Umbilical cord (tissue), 2 donors: Measurements from ENCODE around the gene XPO4. TPM values are rescaled to one million over a fixed set of nuclear protein-coding genes. Genes with fewer than 3 reads are reported as not detected.
"Not testable (repeated sequence)": the region's sequence is repeated elsewhere in the genome, so short reads cannot be mapped to it uniquely, and the experiment has no call there.

ENCODE experiments used
- DNase-seq: peaks from one replicate; pipeline ENCODE4 v3.0.0-alpha.2; 2015; ENCODE audit warnings: low spot score
- total RNA-seq: library from RNA; depleted of rRNA; stranded (reverse); fragments of >200 nt; gene quantifications from one replicate; pipeline ENCODE4 v1.2.3, GENCODE V29; 2014; ENCODE audit warnings: low replicate concordance; ENCODE audit not compliant: insufficient read depth

The XPO4 gene
- total RNA-seq, result 14.4 TPM

GRCh38 chr13:20902438-20903163 is at the start of gene XPO4:
XPO4 (minus strand) TSS chr13:20902746; CDS start chr13:20902738, 8 bp downstream.
- DNase-seq, result peak; percentile 89

DNA sequence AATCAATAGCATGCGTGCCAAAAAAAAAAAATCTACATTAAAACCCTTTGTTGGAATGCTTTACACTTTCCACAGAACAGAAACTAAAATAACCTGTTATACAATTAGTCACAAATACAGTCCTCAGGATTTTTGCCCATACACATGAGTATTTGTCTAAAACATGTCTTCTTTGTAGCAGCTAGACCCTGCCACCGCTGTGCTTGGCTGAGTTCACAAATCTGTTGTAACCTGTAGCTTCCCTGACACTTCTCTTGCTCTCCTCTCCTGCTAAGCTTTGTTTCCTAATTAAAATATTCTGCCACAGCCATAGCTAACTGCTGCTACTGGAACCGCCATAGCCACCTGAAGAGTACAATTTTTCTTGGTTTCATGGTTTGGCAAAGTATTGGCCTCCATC is 45.5 kb upstream of the XPO4 start:
- DNase-seq, result not testable (repeated sequence)

- no peak for DNase-seq
Observed at GRCh38 chr13:20945952-20946383, 43.4 kb upstream of the XPO4 start.

GRCh38 chr13:20942938-20943559 is 40.5 kb upstream of the XPO4 start:
- no peak for DNase-seq

DNA sequence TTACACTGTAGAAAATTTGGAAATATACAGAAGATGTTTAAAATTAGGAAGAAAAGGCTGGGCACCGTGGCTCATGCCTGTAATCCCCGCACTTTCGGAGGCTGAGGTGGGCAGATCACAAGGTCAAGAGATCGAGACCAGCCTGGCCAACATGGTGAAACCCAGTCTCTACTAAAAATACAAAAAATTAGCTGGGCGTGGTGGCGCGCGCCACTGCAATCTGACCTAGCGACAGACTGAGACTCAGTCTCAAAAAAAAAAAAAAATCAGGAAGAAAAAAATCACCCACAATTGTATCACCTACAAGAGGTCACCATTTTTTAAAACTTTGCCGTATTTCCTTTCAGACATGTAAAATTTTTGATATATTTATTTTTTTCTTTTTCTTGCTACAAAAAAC is 38.0 kb upstream of the XPO4 start:
- not testable (repeated sequence) for DNase-seq

DNA sequence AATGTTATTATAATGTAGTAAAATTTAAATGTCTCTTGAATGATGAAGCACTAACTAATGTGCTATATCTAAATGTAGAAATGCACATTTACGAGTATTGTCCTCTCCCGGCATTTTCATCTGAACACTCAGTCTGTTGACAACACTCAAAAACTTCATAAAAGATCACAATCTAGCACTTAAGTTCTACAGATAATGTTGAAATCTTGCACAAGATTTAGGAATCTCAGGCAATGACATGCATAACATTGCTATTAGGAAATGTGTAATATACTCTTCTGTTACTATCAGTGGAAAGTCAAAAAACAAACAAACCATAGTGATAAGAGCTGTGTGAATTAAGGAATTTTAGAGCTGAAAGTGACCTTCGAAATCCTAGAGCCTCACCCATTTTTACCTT is 37.5 kb upstream of the XPO4 start:
- DNase-seq, result peak; percentile 32

DNA sequence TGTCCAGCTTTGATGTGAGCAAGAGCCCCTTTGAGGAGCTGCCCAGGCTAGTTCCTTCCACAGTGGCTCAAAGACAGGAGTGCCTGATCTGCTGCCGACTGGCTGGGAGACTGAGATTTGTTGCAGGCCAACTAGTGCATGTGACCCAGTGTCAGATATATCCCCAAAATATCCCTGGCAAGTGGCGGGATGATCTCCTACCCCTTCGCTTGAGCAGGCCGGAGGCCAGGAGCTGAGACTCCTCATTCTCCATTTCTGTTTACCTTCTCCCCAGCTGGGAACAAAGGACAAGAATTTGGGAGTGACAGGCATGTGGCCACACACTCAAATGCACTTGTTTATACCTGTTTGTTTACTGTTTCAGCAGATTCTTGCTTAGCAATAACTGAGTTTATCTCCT is 37.1 kb upstream of the XPO4 start:
- no peak for DNase-seq

GRCh38 chr13:20938302-20938701 is 35.8 kb upstream of the XPO4 start:
- DNase-seq, result no peak

DNA sequence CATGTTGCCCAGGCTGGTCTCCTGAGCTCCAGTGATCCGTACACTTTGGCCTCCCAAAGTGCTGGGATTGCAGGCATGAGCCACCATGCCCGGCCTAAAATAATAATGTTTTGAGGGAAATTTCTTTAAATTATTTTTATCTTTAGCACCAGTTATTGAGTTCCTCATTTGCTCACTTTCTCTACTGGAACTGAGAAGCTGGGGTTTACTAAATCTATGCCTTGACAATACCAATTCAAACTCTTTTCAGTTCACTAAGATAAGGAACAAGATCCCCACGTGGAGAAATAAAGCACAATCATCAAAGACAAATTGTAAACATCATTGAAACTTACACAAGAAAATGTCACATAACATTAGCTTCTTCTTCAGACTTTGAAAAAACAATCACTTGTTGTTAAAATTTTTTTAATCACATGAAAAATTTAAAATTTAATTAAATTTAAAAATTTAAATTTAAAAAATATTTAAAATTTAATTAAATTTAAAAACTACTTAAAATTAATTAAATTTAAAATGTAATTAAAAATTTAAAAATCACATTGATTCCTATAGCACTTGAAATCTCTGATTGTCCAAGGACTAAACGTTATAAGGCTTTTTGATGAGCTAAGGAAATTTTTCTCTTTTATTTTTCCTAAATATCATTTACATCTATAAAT is 25.2 kb upstream of the XPO4 start:
- DNase-seq, result no peak

- DNase-seq, result not testable (repeated sequence)
Observed at GRCh38 chr13:20925395-20925790, 22.8 kb upstream of the XPO4 start.

DNA sequence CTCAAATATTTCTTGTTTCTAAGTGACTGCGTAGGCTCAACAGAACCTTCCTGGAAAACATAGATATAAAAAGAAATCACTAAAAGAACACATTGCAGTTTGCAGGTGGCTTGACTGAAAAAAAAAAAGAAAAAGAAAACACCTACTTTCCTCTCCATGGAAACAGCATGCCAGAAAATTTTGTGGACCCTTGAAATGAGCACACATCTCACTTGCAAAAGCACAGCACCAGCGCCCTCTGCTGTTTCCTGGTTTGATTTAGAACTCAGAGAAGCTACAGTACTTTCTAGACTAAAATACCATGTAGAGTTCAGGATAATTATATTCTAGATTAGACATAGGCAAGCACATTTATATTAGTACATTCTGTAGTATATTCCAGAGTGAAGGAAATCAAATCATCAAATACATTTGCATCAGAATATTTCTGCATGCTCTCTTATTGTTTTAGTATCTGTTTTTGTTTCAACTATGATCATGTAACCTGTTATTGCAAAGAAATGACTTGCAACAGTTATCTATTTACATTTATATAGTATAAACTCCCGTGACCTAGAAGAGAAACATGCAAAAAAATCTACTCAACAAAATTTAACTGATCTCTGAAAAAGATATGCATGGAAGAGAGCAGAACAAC is 22.3 kb upstream of the XPO4 start:
- peak; percentile 85 for DNase-seq

- DNase-seq, result no peak
Observed at GRCh38 chr13:20923272-20923671, 20.7 kb upstream of the XPO4 start.

DNA sequence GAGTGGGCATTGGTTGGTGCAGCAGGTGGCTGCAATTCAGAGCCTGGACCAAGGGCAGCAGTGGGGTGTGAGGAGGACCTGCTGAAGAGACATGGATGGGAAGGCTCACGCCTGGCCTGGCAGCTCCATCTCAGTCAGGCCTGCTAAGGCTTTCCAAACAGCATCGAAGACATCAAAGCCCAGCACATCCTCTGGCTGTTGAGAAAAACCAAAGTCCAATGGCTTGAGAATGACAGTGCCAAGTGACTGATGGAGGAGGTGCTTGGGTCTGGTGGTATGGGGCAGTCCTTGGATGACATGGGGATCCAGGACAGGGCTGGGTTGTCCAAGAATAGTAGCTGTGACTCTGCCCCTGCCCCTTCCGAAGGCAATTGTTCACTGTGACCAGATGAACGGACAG is 19.0 kb upstream of the XPO4 start:
- no peak for DNase-seq

DNA sequence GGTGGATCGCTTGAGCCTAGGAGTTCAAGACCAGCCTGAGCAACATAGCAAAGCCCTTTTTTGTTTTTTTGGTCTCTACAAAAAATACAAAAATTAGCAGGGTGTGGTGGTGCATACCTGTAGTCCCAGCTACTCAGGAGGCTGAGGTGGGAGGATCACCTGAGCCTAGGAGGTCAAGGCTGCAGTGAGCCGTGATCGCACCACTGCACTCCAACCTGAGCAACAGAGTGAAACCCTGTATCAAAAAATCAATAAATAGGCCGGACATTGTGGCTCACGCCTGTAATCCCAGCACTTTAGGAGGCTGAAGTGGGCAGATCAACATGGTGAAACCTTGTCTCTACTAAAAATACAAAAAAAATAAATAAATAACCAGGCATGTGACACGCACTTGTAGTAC is 13.1 kb upstream of the XPO4 start:
- DNase-seq, result not testable (repeated sequence)

DNA sequence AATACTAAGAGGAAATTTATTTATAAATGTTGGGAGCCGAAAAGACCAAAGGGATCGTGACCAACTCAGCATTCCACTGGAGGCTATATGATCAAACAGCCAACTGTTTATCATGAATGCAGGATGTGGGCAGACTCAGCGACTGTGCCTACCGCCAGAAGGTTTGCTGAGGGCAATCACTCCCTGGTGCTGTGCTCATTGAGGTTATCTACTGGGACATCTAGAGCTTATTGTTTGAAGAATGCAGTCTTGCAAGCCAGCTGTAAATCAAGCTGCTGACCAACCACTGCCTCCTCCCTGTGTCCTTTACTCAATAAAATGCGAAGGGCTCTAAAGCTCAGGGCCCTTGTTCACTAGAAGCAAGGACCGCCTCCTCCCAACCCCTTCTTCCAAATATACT is 8.5 kb upstream of the XPO4 start:
- DNase-seq, result no peak

DNA sequence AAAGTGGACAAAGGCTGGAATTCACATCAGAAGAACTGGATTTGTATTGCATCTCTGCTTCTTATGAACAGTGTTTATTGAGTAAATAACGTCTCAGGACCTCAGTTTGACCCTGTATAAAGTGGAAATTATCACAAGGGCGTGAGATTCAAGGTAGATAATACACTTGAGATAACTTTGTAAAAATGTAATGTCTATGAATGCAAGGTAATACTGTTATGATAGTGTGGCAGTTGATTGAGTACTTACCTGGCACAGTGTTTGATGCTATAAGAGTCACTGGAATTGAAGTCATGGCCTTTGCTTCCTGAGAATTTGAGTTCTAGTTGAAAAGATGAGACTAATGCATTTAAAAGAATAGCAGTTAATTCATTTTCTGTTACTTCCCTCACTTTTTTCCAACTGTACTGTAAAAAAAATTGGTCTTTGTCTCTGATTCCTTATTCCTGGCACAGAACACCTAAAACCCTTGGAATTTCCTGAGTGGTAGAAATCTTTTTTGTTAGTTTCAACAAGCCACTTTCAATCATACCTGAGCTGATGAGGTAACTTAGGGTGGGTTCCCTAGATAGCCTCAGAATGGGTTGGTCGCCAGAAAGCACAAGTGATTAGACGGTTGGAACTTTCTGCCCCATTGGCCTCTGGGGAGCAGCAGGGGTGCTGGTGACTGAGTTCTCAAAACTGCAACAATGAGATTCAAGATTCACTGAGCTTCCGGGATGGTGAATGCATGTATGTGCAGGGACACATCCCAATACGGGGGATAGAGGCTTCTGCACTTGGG is 6.4 kb upstream of the XPO4 start:
- no peak for DNase-seq

DNA sequence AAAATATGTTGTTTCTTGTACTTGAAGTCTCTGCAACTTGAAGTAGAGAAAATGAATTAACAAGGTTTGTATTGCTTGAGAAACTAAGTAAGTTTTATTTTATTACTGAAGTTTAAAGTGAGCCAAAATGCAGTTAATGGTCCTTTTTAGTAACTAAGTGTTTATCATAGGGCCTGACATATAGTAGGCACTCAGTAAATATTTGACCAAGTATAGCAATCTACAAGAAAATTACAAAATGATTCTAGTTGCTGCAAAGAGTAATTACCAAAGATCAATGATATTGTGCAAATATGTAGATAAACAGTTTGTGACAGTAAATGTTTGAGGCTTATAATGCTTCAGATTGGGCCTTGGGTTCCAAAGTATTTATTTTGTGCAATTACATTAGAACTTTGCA is 2.4 kb upstream of the XPO4 start:
- DNase-seq, result no peak

DNA sequence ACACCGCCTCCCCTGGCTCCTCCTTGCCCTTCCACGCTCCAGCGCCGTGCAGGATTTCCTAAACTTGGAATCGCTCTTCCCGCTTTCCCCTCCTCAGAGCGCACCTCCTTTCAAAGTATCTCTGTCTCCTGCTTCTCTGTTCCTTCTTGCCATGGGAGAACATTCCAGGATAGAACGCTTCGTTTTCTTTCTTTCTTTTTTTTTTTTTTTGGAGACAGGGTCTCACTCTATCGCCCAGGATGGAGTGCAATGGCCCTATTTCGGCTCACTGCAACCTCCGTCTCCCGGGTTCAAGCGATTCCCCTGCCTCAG is 574 bp upstream of the XPO4 start:
- no peak for DNase-seq

- peak; percentile 26 for DNase-seq
Observed at GRCh38 chr13:20901668-20902437, 693 bp downstream of the XPO4 start.

GRCh38 chr13:20894245-20894644 is 8.3 kb downstream of the XPO4 start:
- DNase-seq, result no peak

- DNase-seq, result no peak
Observed at GRCh38 chr13:20891768-20892167, 10.8 kb downstream of the XPO4 start.
